AG09309 (cell line): ENCODE measurements around the gene GADD45B.

Experiments
- DNase-seq: peaks from one replicate; pipeline ENCODE4 v3.0.0-alpha.2; 2010; ENCODE audit warnings: low read depth
- H3K4me3 ChIP-seq: 2 replicates; pipeline ENCODE4 v1.5.1; 2011; ENCODE audit warnings: mild to moderate bottlenecking, low read depth, low read length, moderate library complexity; ENCODE audit not compliant: control insufficient read depth
- TF ChIP-seq, protein P1 (sequence below): IDR thresholded peaks from 2 replicates; pipeline ENCODE4 v1.5.1; 2011; ENCODE audit warnings: mild to moderate bottlenecking, low read depth, low read length, inconsistent platforms; ENCODE audit not compliant: insufficient read depth, control insufficient read depth; ENCODE audit errors: missing control alignments

Gene GADD45B

DNA sequence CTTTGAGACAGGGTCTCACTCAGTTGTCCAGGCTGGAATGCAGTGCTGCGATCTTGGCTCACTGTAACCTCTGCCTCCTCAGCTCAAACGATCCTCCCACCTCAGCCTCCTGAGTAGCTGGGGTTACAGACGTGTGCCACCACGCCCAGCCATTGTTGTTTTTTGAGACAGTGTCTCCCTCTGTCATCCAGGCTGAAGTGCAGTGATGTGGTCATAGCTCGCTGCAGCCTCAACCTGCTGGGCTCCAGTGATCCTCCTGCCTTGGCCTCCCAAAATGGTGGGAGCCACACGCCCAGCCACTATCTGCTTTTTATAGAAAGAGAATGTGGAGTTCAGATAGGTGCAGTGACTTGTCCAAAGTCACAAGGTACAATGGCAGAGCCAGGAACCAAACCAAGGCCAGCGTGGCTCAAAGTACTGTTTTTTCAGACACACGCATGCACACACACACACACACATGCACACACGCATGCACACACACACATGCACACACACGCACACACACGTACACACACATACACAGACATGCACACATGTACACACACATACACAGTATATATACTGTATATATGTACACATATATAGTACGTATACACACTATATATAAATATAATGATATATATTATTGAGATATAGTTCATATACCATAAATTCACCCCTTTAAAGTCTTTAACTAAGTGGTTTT, 6.6 kb downstream of the GADD45B start:
- no peak overlapping the region for H3K4me3 ChIP-seq
- TF ChIP-seq, protein P1, sequence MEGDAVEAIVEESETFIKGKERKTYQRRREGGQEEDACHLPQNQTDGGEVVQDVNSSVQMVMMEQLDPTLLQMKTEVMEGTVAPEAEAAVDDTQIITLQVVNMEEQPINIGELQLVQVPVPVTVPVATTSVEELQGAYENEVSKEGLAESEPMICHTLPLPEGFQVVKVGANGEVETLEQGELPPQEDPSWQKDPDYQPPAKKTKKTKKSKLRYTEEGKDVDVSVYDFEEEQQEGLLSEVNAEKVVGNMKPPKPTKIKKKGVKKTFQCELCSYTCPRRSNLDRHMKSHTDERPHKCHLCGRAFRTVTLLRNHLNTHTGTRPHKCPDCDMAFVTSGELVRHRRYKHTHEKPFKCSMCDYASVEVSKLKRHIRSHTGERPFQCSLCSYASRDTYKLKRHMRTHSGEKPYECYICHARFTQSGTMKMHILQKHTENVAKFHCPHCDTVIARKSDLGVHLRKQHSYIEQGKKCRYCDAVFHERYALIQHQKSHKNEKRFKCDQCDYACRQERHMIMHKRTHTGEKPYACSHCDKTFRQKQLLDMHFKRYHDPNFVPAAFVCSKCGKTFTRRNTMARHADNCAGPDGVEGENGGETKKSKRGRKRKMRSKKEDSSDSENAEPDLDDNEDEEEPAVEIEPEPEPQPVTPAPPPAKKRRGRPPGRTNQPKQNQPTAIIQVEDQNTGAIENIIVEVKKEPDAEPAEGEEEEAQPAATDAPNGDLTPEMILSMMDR, result no peak
- no peak for DNase-seq

DNA sequence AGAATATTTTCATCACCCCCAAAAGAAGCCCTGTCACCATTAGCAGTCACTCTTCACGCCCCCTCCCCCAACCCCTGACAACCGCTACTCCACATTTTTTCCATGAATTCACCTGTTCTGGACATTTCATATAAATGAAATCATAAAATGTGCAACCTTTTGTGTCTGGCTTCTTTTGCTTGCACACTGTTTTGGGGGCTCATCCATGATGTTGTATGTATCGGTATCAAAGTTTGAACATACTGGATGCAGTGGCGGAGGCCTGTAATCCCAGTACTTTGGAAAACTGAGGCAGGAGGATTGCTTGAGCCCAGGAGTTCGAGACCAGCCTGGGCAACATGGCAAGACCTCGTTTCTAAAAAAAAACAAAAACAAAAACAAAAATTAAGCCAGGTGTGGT, 7.2 kb downstream of the GADD45B start:
- TF ChIP-seq, protein P1, result no peak
- no peak overlapping the region for H3K4me3 ChIP-seq
- no peak for DNase-seq

DNA sequence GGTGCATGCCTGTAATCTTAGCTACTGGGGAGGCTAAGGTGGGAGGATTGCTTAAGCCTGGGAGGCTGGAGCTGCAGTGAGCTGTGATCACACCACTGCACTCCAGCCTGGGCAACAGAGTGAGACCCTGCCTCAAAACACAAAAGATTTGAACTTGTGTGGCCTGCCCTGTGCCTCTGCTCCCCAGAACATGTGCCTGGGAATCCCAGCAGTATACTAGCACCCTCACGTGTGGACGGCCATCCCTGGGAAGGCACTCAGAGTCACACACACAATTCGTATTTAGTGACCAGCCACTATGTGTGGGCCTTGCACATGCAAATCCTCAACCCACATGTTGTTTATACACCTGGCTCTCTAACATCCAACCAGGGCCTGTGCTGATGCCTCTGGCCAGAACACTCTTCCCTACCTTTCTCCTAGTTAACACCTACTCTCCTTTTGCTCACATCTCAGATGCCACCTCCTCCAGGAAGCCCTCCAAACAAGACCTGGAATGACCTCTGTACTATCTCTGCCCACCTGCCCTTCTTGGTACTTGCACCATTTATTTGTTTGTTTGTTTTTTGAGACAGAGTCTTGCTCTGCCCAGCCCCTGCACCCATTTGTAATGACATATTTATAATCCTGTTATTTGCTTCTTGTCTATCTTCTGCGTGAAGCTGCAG, 7.7 kb downstream of the GADD45B start:
- DNase-seq, result no peak
- no peak overlapping the region for H3K4me3 ChIP-seq
- TF ChIP-seq, protein P1, result no peak

DNA sequence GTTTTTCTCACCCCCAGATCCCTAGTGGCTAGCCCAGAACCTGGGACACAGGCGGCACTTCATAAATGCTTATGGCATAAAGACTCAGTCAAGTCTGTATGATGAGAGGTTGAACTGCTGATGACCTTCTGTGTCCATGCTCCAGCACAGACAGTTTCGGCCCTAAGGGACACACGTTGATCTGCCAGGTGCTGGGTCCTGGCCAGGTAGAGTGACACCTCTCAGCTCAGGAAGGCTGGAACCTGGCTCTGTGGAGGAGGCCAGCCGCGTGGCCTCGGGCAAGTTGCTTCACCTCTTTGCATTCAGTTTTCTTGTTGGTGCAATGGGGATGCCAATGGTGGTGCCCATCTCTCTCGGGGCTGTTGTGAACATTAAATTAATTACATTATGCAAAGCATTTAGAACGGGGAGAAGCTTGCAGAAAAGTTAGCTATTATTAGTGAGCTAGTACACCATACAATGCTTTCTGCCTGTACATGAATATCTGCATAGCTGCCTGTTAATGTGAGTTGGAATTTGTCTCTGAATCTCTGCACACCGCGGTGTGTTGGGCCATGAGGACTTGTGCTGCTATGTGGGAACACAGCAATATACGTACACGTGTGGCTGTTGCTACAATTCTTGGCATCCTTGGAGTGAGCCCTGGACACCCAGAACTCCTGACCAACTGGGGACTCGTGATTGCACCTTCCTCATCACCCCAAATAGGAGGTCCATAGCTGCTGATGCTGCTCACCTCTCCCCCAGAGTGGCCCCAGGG, 8.4 kb downstream of the GADD45B start:
- no peak overlapping the region for H3K4me3 ChIP-seq
- no peak for DNase-seq
- TF ChIP-seq, protein P1, result no peak

DNA sequence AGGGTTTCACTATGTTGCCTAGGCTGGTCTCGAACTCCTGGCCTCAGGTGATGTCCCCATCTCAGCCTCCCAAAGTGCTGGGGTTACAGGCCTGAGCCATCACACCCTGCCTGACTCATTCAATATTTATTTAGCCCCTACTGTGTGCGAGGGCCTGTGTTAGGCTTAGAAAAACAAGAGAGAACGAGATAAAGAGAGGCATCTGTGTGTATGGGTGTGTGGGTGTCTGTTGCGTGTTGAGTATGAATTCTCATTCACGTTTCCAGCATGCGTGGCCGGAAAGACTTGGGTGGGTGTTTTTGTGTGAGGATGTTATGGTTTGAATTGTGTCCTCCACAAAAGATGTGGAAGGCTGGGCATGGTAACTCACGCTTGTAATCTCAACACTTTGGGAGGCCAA, 9.5 kb downstream of the GADD45B start:
- no peak overlapping the region for H3K4me3 ChIP-seq
- TF ChIP-seq, protein P1, result no peak

DNA sequence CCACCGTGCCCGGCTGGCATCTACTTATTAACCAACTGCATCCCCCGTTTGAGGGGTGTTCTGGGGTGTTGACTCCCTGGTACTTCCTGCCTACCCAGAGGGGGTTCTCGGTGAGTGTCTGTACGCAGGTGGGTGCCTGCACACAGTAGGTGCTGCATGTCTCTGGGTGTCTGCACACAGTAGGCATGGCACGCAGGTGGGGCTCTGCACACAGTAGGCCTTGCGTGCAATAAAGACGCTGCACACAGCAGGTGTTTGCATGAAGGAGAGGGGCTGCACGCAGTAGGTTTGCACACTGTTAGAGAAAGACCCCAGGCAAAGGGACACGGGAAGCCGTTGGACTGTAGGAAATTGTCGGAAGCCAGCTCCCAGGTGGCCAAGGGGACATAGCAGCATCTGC, 11.2 kb downstream of the GADD45B start:
- TF ChIP-seq, protein P1, result no peak
- no peak for DNase-seq
- no peak overlapping the region for H3K4me3 ChIP-seq

More for the DNA sequence above, 9.5 kb downstream of the GADD45B start:
- DNase-seq, result no peak
